Mammary epithelial cell (primary cell): ENCODE data around the gene HDAC4.

Experiments
- EZH2 ChIP-seq: IDR thresholded peaks from 2 replicates; pipeline ENCODE4 v1.6.1; 2012; ENCODE audit warnings: low read length, inconsistent platforms, borderline replicate concordance
- TF ChIP-seq, protein P1 (sequence below), 2 donors: IDR thresholded peaks in 1 of 2; conservative IDR thresholded peaks in 1 of 2; 2 replicates each; pipeline ENCODE4 v1.5.1; 2011 to 2012; ENCODE audit warnings: inconsistent platforms in 2 of 2, low read length in 2 of 2, mild to moderate bottlenecking in 2 of 2, control low read depth in 1 of 2, low read depth in 1 of 2; ENCODE audit not compliant: insufficient read depth in 1 of 2; ENCODE audit errors: extremely low read depth in 1 of 2

DNA sequence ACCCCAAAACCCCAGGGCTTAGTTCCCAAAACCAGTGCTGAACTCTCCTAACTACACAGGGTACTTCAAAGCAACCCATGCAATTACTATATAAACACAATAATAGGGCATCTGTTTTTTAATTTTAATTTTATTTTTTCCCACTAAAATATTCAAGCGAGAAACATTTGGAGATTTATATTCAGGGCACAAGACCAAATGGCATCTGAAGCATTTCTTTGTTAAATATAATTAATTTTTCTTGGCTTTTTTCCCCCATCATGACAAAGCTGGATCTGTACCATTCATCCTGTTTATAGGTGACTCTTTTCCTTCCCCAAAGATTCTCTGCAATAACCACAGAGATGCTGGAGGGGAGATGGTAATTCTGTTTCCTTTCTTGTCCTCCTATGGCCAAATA is 18.1 kb upstream of the HDAC4 start:
- TF ChIP-seq, protein P1, sequence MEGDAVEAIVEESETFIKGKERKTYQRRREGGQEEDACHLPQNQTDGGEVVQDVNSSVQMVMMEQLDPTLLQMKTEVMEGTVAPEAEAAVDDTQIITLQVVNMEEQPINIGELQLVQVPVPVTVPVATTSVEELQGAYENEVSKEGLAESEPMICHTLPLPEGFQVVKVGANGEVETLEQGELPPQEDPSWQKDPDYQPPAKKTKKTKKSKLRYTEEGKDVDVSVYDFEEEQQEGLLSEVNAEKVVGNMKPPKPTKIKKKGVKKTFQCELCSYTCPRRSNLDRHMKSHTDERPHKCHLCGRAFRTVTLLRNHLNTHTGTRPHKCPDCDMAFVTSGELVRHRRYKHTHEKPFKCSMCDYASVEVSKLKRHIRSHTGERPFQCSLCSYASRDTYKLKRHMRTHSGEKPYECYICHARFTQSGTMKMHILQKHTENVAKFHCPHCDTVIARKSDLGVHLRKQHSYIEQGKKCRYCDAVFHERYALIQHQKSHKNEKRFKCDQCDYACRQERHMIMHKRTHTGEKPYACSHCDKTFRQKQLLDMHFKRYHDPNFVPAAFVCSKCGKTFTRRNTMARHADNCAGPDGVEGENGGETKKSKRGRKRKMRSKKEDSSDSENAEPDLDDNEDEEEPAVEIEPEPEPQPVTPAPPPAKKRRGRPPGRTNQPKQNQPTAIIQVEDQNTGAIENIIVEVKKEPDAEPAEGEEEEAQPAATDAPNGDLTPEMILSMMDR (conservative IDR thresholded peaks at IDR 0.05 in 1 of 2, IDR thresholded peaks at IDR 0.05 in 1 of 2; ENCODE audit: extremely low read depth in 1 of 2, insufficient read depth in 1 of 2, low read depth in 1 of 2, low read length in 2 of 2), result no peak
- no peak for TF ChIP-seq EZH2
